B cell (primary cell): Measurements from ENCODE around the gene USP9X. TPM values are rescaled to one million over a fixed set of nuclear protein-coding genes. Genes with fewer than 3 reads are reported as not detected.
"Not testable (repeated sequence)": the region's sequence is repeated elsewhere in the genome, so short reads cannot be mapped to it uniquely, and the experiment has no call there.

ENCODE experiments used
- ATAC-seq: fragments of 200-7000 bp; cut with Tn5 transposase; one replicate; pipeline ENCODE4 v1.10.0; 2021; ENCODE audit warnings: low read depth, mild to moderate bottlenecking, moderate number of reproducible peaks, moderate library complexity
- CTCF ChIA-PET: fragments of 350-600 bp; sonication (Branson Sonifier 250); formaldehyde crosslinking; loops from one replicate; lab custom pipeline; 2021; ENCODE audit warnings: antibody characterized with exemption, inconsistent platforms; lab: Charles Lee
- POLR2A ChIA-PET: fragments of 350-600 bp; sonication (Branson Sonifier 250); formaldehyde crosslinking; loops from one replicate; lab custom pipeline; 2021; ENCODE audit warnings: antibody characterized with exemption; lab: Charles Lee
- DNase-seq: peaks from one replicate; pipeline ENCODE4 v3.0.0; 2013
- H2AFZ ChIP-seq: 2 replicates; pipeline ENCODE4 v1.6.1; 2012; ENCODE audit warnings: mild to moderate bottlenecking, low read depth, low read length; ENCODE audit not compliant: insufficient read depth, poor library complexity, severe bottlenecking
- H3K27ac ChIP-seq, 2 donors: 1 replicate in 1 of 2; 2 replicates in 1 of 2; pipeline ENCODE4 v1.5.1; 2012 to 2013; ENCODE audit warnings: low read length in 2 of 2, mild to moderate bottlenecking in 2 of 2, moderate library complexity in 1 of 2
- H3K27me3 ChIP-seq, 4 experiments: fragments of 200-600 bp in 1 of 4; sonication (generic) in 1 of 4; replicated peaks in 1 of 4; 1 replicate in 2 of 4; 2 replicates in 2 of 4; pipeline versions ENCODE4 v1.6.1 to v1.7.0; 2013 to 2016; ENCODE audit warnings: low read length in 3 of 4, mild to moderate bottlenecking in 2 of 4, mixed read lengths in 1 of 4, moderate library complexity in 1 of 4; ENCODE audit not compliant: insufficient read depth in 4 of 4, control insufficient read depth in 3 of 4; ENCODE audit errors: control extremely low read depth in 1 of 4
- H3K36me3 ChIP-seq, 2 experiments: replicated peaks in 1 of 2; 1 replicate in 1 of 2; 2 replicates in 1 of 2; pipeline versions ENCODE4 v1.6.1 to v1.7.1; 2013; ENCODE audit warnings: low read length in 1 of 2; ENCODE audit not compliant: insufficient read depth in 2 of 2, control insufficient read depth in 1 of 2; ENCODE audit errors: control extremely low read depth in 1 of 2, extremely low read depth in 1 of 2
- H3K4me1 ChIP-seq, 2 donors: fragments of 200-600 bp in 1 of 2; sonication (generic) in 1 of 2; 1 replicate in 1 of 2; 2 replicates in 1 of 2; pipeline versions ENCODE4 v1.5.1 to v1.6.1; 2013 to 2017; ENCODE audit warnings: low read length in 2 of 2; ENCODE audit not compliant: control insufficient read depth in 2 of 2, insufficient read depth in 2 of 2
- H3K4me2 ChIP-seq: replicated peaks from 2 replicates; pipeline ENCODE3; 2012; ENCODE audit warnings: mild to moderate bottlenecking, low read depth, low read length; ENCODE audit not compliant: poor library complexity, severe bottlenecking
- H3K4me3 ChIP-seq, 5 experiments: fragments of 200-600 bp in 1 of 5; sonication (generic) in 1 of 5; 1 replicate in 3 of 5; 2 replicates in 2 of 5; pipeline versions ENCODE4 v1.5.1 to v1.7.0; 2011 to 2016; ENCODE audit warnings: low read length in 4 of 5, mild to moderate bottlenecking in 4 of 5, low read depth in 2 of 5, control low read depth in 1 of 5, moderate library complexity in 1 of 5; ENCODE audit not compliant: insufficient read depth in 1 of 5; ENCODE audit errors: control extremely low read depth in 1 of 5, extremely low read depth in 1 of 5
- H3K79me2 ChIP-seq: fragments of 200-600 bp; sonication (generic); one replicate; pipeline ENCODE4 v1.6.0; 2016; ENCODE audit warnings: low read length; ENCODE audit not compliant: control insufficient read depth, insufficient read depth
- H3K9ac ChIP-seq: fragments of 200-600 bp; sonication (generic); 2 replicates; pipeline ENCODE4 v1.6.1; 2017; ENCODE audit warnings: mild to moderate bottlenecking, low read length, moderate library complexity
- H3K9me3 ChIP-seq, 3 donors: one replicate each; pipeline versions ENCODE4 v1.6.1 to v1.7.1; 2013; ENCODE audit warnings: low read length in 2 of 3; ENCODE audit not compliant: control insufficient read depth in 2 of 3, insufficient read depth in 1 of 3; ENCODE audit errors: control extremely low read depth in 1 of 3
- H4K20me1 ChIP-seq: 2 replicates; pipeline ENCODE4 v1.6.0; 2012; ENCODE audit warnings: mild to moderate bottlenecking, low read length; ENCODE audit not compliant: insufficient read depth, control insufficient read depth, poor library complexity, severe bottlenecking
- H3K27ac Mint-ChIP-seq: one replicate; pipeline ENCODE4 v1.8.0; 2021; ENCODE audit warnings: mixed read lengths
- H3K27me3 Mint-ChIP-seq: one replicate; pipeline ENCODE4 v1.8.0; 2021; ENCODE audit warnings: mixed read lengths
- H3K4me1 Mint-ChIP-seq: one replicate; pipeline ENCODE4 v1.8.0; 2021; ENCODE audit warnings: mixed read lengths
- H3K4me3 Mint-ChIP-seq: one replicate; pipeline ENCODE4 v1.8.0; 2021; ENCODE audit warnings: mixed read lengths
- H3K9me3 Mint-ChIP-seq: one replicate; pipeline ENCODE4 v1.8.0; 2022; ENCODE audit warnings: mixed read lengths; ENCODE audit not compliant: insufficient read depth
- EZH2 ChIP-seq: IDR thresholded peaks from 2 replicates; pipeline ENCODE4 v1.6.1; 2012; ENCODE audit warnings: borderline replicate concordance, low read depth, mild to moderate bottlenecking, moderate library complexity, low read length; ENCODE audit not compliant: insufficient read depth, poor library complexity, severe bottlenecking
- WGBS: methylation state at CpG from one replicate; pipeline ENCODE4 v1.1.5; 2013; ENCODE audit warnings: missing lambda C conversion rate; ENCODE audit not compliant: insufficient coverage; 5-methylcytosine and 5-hydroxymethylcytosine counted together
- intact Hi-C: fragments of 100-400 bp; cut with micrococcal nuclease; formaldehyde crosslinking; loops from one replicate; pipeline ENCODE4 v1.10.0; 2022
- polyA plus RNA-seq: library from polyadenylated mRNA; depleted of rRNA; stranded (reverse); fragments of >200 nt; gene quantifications from 2 replicates; pipeline ENCODE4 v1.2.3, GENCODE V29; 2012
- total RNA-seq, 2 donors: library from RNA; stranded (reverse); fragments of 120-200 nt in 1 of 2; gene quantifications; 1 replicate in 1 of 2; 2 replicates in 1 of 2; pipeline versions ENCODE4 v1.2.3 to v1.2.4, GENCODE V29; 2013 to 2022
- TF ChIP-seq, protein P1 (sequence below): fragments of 200-600 bp; IDR thresholded peaks from one replicate; pipeline ENCODE4 v1.8.0; 2022; ENCODE audit warnings: antibody characterized with exemption, mild to moderate bottlenecking

The USP9X gene
- total and polyA plus RNA-seq, 2 donors (not counting 1 experiment from before 2014, with no cell fraction given) = 9.6 to 87.6 TPM

- Mint-ChIP-seq H3K4me1 (peaks cover 56% of the 10 kb centered on the region), H3K9me3 (no peaks in the 10 kb centered on the region), H3K4me3 (no peak overlapping the region), H3K27ac (no peak overlapping the region), H3K27me3 (no peaks in the 10 kb centered on the region)
- Histone ChIP-seq H3K4me3 (no peak overlapping the region), H3K9me3 (no peaks in the 10 kb centered on the region), H3K9ac (no peak overlapping the region), H3K36me3 (no peaks in the 10 kb centered on the region), H3K27me3 (no peaks in the 10 kb centered on the region), H2AFZ (no peak overlapping the region), H3K27ac (no peak overlapping the region), H3K4me1 (peaks cover 9 to 29% of the 10 kb centered on the region in 2 donors), H3K4me2 (no peak overlapping the region), H4K20me1 (peaks cover 97% of the 10 kb centered on the region), H3K79me2 (peaks cover 98% of the 10 kb centered on the region)
- ChIA-PET CTCF (interaction anchor here (2.7 kb wide), 1 partner anchor 14 kb away, joined by 7 read pairs; no protein-coding TSS in a partner anchor), POLR2A (no interaction called here)
- no peak for TF ChIP-seq EZH2
- TF ChIP-seq, protein P1, sequence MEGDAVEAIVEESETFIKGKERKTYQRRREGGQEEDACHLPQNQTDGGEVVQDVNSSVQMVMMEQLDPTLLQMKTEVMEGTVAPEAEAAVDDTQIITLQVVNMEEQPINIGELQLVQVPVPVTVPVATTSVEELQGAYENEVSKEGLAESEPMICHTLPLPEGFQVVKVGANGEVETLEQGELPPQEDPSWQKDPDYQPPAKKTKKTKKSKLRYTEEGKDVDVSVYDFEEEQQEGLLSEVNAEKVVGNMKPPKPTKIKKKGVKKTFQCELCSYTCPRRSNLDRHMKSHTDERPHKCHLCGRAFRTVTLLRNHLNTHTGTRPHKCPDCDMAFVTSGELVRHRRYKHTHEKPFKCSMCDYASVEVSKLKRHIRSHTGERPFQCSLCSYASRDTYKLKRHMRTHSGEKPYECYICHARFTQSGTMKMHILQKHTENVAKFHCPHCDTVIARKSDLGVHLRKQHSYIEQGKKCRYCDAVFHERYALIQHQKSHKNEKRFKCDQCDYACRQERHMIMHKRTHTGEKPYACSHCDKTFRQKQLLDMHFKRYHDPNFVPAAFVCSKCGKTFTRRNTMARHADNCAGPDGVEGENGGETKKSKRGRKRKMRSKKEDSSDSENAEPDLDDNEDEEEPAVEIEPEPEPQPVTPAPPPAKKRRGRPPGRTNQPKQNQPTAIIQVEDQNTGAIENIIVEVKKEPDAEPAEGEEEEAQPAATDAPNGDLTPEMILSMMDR = no peak
- ATAC-seq (no peak), DNase-seq (no peak)
- intact Hi-C loops = no loop called here
- no CpG with 5 or more reads among the region's 4 CpGs for WGBS
These were observed 15.6 kb downstream of the USP9X start for GRCh38 chrX:41100819-41101218.

DNA sequence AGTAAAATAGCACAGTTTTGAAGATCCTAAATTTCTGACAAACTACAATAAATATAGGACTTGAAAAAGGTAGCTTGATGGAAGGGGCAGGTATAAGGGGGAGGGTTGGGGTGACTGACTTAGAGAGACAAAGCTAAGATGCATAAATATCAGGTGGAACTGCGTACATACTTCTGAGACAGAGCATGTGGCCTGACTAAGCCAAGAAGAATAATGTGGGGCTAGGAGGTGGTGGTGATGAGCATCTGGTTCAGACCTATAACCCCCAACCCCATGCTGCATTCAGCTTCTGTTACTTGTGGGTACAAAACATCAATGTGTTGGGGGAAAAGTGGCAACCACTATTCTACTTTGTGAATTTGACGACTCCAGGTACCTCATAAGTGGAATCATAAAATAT is 19.8 kb downstream of the USP9X start:
- H3K4me3 Mint-ChIP-seq = no peak overlapping the region
- H3K9me3 Mint-ChIP-seq = no peaks in the 10 kb centered on the region
- peaks cover 17 to 37% of the 10 kb centered on the region in 2 donors for H3K4me1 ChIP-seq
- intact Hi-C loops = no loop called here
- H3K9me3 ChIP-seq = peaks cover 0 to 6% (median 0%) of the 10 kb centered on the region in 3 donors
- ChIA-PET POLR2A (no interaction called here), CTCF (no interaction called here)
- peaks cover 90% of the 10 kb centered on the region for H4K20me1 ChIP-seq
- H3K4me3 ChIP-seq = no peak overlapping the region
- peaks cover 98% of the 10 kb centered on the region for H3K79me2 ChIP-seq
- no peaks in the 10 kb centered on the region for H3K36me3 ChIP-seq
- no peak overlapping the region for H2AFZ ChIP-seq
- WGBS = no CpG with 5 or more reads among the region's 2 CpGs
- H3K27ac ChIP-seq = no peak overlapping the region
- H3K9ac ChIP-seq = no peak overlapping the region
- H3K27me3 ChIP-seq = no peaks in the 10 kb centered on the region
- peaks cover 57% of the 10 kb centered on the region for H3K4me1 Mint-ChIP-seq
- DNase-seq = no peak
- no peak for ATAC-seq
- H3K27me3 Mint-ChIP-seq = no peaks in the 10 kb centered on the region
- TF ChIP-seq, protein P1 = no peak
- TF ChIP-seq EZH2 = no peak
- no peak overlapping the region for H3K4me2 ChIP-seq
- H3K27ac Mint-ChIP-seq = no peak overlapping the region

DNA sequence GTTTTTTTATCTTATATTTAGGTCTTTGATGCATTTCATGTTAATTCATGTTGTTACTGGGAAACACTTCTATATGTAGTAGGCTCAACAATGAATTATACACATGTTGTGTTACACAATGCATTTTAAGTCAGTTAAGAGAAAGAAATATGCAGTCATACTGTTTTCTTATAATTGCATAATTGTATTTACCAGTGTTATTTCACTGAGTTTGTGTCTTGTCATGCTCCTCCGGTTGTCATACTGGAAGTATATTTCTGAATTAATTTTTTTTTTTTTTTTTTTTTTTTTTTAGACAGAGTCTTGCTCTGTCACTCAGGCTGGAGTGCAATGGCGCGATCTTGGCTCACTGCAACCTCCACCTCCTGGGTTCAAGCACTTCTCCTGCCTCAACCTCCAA is 21.0 kb downstream of the USP9X start:
- H3K4me3 Mint-ChIP-seq, ATAC-seq, H3K27ac ChIP-seq, H3K9me3 Mint-ChIP-seq, H3K9me3 ChIP-seq, H3K27me3 ChIP-seq, H3K27ac Mint-ChIP-seq, POLR2A ChIA-PET, intact Hi-C loops, H3K4me2 ChIP-seq, CTCF ChIA-PET, H3K9ac ChIP-seq, H3K4me3 ChIP-seq, DNase-seq, H3K27me3 Mint-ChIP-seq, H3K36me3 ChIP-seq, H2AFZ ChIP-seq: not testable (repeated sequence)
- Histone ChIP-seq H3K79me2 (peaks cover 98% of the 10 kb centered on the region), H3K4me1 (peaks cover 18 to 47% of the 10 kb centered on the region in 2 donors), H4K20me1 (peaks cover 93% of the 10 kb centered on the region)
- no CpG with 5 or more reads among the region's 3 CpGs for WGBS
- peaks cover 65% of the 10 kb centered on the region for H3K4me1 Mint-ChIP-seq
